AG04449 (cell line): Measurements from ENCODE around the gene PPT1.

Experiments used
- CTCF ChIA-PET: fragments of 350-600 bp; formaldehyde crosslinking; extraction: SDS; loops from one replicate; lab custom pipeline; 2021; ENCODE audit warnings: antibody characterized with exemption; lab: Yijun Ruan, JAX
- POLR2A ChIA-PET: fragments of 400-600, 350-600 bp; formaldehyde crosslinking; extraction: SDS; loops from one replicate; lab custom pipeline; 2020; ENCODE audit warnings: antibody characterized with exemption, inconsistent platforms; lab: Yijun Ruan, JAX
- DNase-seq: peaks from one replicate; pipeline ENCODE4 v3.0.0-alpha.2; 2010; ENCODE audit warnings: low read depth, low spot score
- H3K4me3 ChIP-seq: 2 replicates; pipeline ENCODE4 v1.5.1; 2011; ENCODE audit warnings: low read depth, mild to moderate bottlenecking, control low read depth, low read length
- CTCF ChIP-seq: IDR thresholded peaks from one replicate; pipeline ENCODE4 v1.5.1; 2011; ENCODE audit warnings: mild to moderate bottlenecking, moderate library complexity, low read length, control low read depth, inconsistent platforms; ENCODE audit not compliant: insufficient read depth; ENCODE audit errors: missing control alignments

PPT1 gene

DNA sequence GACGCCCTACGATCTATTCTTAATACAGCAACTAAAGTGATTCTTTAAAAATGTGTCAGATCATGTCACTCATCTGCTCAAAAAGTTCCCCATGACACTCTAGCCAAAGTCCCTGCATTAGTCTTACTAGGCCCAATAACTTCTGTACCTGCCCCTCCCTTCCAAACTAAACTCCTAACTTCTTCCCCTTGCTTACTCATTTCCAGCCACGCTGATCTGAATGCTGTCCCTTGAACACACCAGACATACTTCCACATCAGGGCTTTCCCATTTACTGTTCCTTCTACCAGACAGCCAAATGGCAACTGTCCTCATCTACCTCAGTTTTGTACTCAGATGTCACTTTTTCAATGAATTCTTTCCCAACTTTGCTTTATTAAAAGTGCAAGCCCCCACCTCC, 1.2 kb downstream of the PPT1 start:
- POLR2A ChIA-PET: no interaction called here
- CTCF ChIA-PET: interaction anchor here (0.8 to 2.7 kb wide), 8 partner anchors 11 to 243 kb away, joined by 3 to 7 read pairs (median 4); no protein-coding TSS in a partner anchor
- no peak for TF ChIP-seq CTCF
- H3K4me3 ChIP-seq: no peak overlapping the region
- no peak for DNase-seq

DNA sequence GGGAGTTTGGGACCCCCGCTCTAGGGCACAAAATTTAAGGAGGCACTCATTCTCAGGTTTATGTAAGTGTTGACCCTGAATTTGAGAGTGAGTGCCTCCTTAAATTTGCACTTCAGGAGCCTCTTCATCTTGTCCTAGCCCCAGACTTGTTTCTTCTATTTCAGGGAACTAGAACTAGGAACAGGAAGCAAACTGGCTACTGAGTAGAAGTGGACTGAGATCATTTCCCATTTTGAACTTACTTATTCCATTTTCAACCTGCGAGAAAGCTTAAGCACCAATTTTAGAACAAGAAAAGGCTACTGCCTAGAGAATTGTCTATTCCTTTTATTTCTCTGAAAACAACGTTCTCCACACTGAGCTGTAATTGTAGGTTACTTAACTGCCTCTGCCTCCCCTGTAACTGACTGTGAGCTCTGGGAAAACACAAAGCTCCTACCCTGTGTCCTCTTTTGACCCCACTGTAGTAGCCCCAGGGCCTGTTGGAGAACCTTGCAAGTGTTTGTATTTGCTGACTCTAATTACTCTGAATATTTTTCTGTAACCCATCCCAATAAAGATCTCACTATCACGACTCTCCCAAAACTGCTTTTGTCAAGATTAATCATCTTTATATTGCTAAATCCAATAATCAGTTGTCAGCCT, 2.5 kb downstream of the PPT1 start:
- no peak for DNase-seq
- H3K4me3 ChIP-seq: no peak overlapping the region
- POLR2A ChIA-PET: no interaction called here
- TF ChIP-seq CTCF: no peak
- CTCF ChIA-PET: interaction anchor here (0.7 to 1.7 kb wide), 3 partner anchors 9 to 50 kb away, joined by 3 to 6 read pairs (median 5); no protein-coding TSS in a partner anchor

GRCh38 chr1:40092706-40093639, 4.1 kb downstream of the PPT1 start:
- POLR2A ChIA-PET: no interaction called here
- no peak for TF ChIP-seq CTCF
- CTCF ChIA-PET: interaction anchor here (1.2 to 18.0 kb wide), 4 partner anchors 11 to 246 kb away, joined by 3 to 292 read pairs (median 40); no protein-coding TSS in a partner anchor
- H3K4me3 ChIP-seq: no peak overlapping the region
- no peak for DNase-seq

DNA sequence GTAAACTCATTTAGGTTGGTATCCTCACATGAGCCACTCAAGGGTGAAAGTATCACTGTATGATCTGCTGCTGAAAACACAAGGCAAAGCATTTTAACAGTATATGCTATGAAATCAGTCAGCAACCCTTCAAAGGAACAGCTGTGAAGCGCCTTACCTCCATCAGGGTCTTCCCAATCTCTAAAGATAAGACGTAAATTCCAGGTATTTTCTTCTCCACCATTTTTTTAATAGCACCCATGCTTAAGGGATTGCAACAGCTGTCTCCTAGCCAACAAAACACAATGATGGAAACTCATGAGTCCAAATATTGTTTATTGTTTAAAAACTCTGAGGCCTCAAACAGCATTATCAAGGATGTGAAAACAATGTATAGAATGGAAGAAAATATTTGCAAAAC, 4.8 kb downstream of the PPT1 start:
- no peak for TF ChIP-seq CTCF
- ChIA-PET CTCF (interaction anchor here (1.2 to 18.0 kb wide), 4 partner anchors 12 to 246 kb away, joined by 3 to 292 read pairs (median 40); no protein-coding TSS in a partner anchor), POLR2A (no interaction called here)
- DNase-seq: no peak
- no peak overlapping the region for H3K4me3 ChIP-seq

GRCh38 chr1:40090652-40091355, 6.2 kb downstream of the PPT1 start:
- no peak overlapping the region for H3K4me3 ChIP-seq
- TF ChIP-seq CTCF: no peak
- no peak for DNase-seq
- CTCF ChIA-PET: interaction anchor here (0.6 to 18.0 kb wide), 5 partner anchors 8 to 314 kb away, joined by 3 to 292 read pairs (median 4); no protein-coding TSS in a partner anchor
- POLR2A ChIA-PET: no interaction called here
